Measurements from ENCODE around the gene FEZF1.

FEZF1 gene

GRCh38 chr7:122256046-122256445, 48.5 kb downstream of the FEZF1 start:
- no peak overlapping the region for H3K4me2 ChIP-seq (ENCODE audit: low read length)
- no peak overlapping the region for H3K4me3 ChIP-seq (ENCODE audit: low read depth, low read length, poor library complexity, severe bottlenecking)
- no peak overlapping the region for H2AFZ ChIP-seq (ENCODE audit: low read length)
- no peak overlapping the region for H3K27ac ChIP-seq (ENCODE audit: low read depth, low read length, poor library complexity, severe bottlenecking)
- H3K27me3 ChIP-seq (ENCODE audit: insufficient read depth, low read length), result no peaks in the 10 kb centered on the region
- no peaks in the 10 kb centered on the region for H3K36me3 ChIP-seq (ENCODE audit: insufficient read depth, low read length)
- no peaks in the 10 kb centered on the region for H3F3A ChIP-seq (ENCODE audit: insufficient read depth, low read length)
- H3K4me1 ChIP-seq (ENCODE audit: insufficient read depth, low read length, severe bottlenecking), result no peaks in the 10 kb centered on the region
- TF ChIP-seq EZH2 (IDR thresholded peaks at IDR 0.05; ENCODE audit: borderline replicate concordance, low read length) (no peak), CTCF (IDR thresholded peaks at IDR 0.05; ENCODE audit: low read length) (no peak)
- H4K20me1 ChIP-seq (ENCODE audit: insufficient read depth, low read length), result no peaks in the 10 kb centered on the region
- no peaks in the 10 kb centered on the region for H3K9me2 ChIP-seq (ENCODE audit: low read depth, low read length)
- H3K9ac ChIP-seq (ENCODE audit: low read length), result no peak overlapping the region
- no peaks in the 10 kb centered on the region for H3K9me3 ChIP-seq (ENCODE audit: low read length)
- H3K79me2 ChIP-seq (ENCODE audit: insufficient read depth, low read length), result no peaks in the 10 kb centered on the region

GRCh38 chr7:122255454-122255853, 49.1 kb downstream of the FEZF1 start:
- TF ChIP-seq CTCF (IDR thresholded peaks at IDR 0.05; ENCODE audit: low read length) (no peak), EZH2 (IDR thresholded peaks at IDR 0.05; ENCODE audit: borderline replicate concordance, low read length) (no peak)
- Histone ChIP-seq H3K36me3 (ENCODE audit: insufficient read depth, low read length) (no peaks in the 10 kb centered on the region), H3K9me3 (ENCODE audit: low read length) (no peaks in the 10 kb centered on the region), H4K20me1 (ENCODE audit: insufficient read depth, low read length) (no peaks in the 10 kb centered on the region), H3K4me2 (ENCODE audit: low read length) (no peak overlapping the region), H3K27ac (ENCODE audit: low read depth, low read length, poor library complexity, severe bottlenecking) (no peak overlapping the region), H3K4me3 (ENCODE audit: low read depth, low read length, poor library complexity, severe bottlenecking) (no peak overlapping the region), H3K9ac (ENCODE audit: low read length) (no peak overlapping the region), H3F3A (ENCODE audit: insufficient read depth, low read length) (no peaks in the 10 kb centered on the region), H3K4me1 (ENCODE audit: insufficient read depth, low read length, severe bottlenecking) (no peaks in the 10 kb centered on the region), H2AFZ (ENCODE audit: low read length) (no peak overlapping the region), H3K27me3 (ENCODE audit: insufficient read depth, low read length) (no peaks in the 10 kb centered on the region), H3K9me2 (ENCODE audit: low read depth, low read length) (no peaks in the 10 kb centered on the region), H3K79me2 (ENCODE audit: insufficient read depth, low read length) (no peaks in the 10 kb centered on the region)

Measured in OCI-LY1 (cell line).